A673 (cell line): ENCODE results near the gene JMJD7.

Experiments used
- EZH2 ChIP-seq: fragments of 200-600 bp; sonication (generic); IDR thresholded peaks from 2 replicates; pipeline ENCODE4 v1.6.1; 2017; ENCODE audit warnings: borderline replicate concordance, low read depth, mild to moderate bottlenecking, mixed read lengths, antibody characterized with exemption, low read length; ENCODE audit not compliant: poor library complexity, severe bottlenecking
- TF ChIP-seq, protein P1 (sequence below): fragments of 300-800, 200-600 bp; sonication (generic); conservative IDR thresholded peaks from 2 replicates; pipeline ENCODE4 v1.5.1; 2017; ENCODE audit warnings: low read depth, mild to moderate bottlenecking, antibody characterized with exemption, low read length, moderate library complexity, mixed read lengths

GRCh38 chr15:41825572-41826535 lies 2.0 kb upstream of the JMJD7 start:
- TF ChIP-seq, protein P1, sequence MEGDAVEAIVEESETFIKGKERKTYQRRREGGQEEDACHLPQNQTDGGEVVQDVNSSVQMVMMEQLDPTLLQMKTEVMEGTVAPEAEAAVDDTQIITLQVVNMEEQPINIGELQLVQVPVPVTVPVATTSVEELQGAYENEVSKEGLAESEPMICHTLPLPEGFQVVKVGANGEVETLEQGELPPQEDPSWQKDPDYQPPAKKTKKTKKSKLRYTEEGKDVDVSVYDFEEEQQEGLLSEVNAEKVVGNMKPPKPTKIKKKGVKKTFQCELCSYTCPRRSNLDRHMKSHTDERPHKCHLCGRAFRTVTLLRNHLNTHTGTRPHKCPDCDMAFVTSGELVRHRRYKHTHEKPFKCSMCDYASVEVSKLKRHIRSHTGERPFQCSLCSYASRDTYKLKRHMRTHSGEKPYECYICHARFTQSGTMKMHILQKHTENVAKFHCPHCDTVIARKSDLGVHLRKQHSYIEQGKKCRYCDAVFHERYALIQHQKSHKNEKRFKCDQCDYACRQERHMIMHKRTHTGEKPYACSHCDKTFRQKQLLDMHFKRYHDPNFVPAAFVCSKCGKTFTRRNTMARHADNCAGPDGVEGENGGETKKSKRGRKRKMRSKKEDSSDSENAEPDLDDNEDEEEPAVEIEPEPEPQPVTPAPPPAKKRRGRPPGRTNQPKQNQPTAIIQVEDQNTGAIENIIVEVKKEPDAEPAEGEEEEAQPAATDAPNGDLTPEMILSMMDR = no peak
- TF ChIP-seq EZH2 = no peak
